ENCODE measurements around the gene FKBP7. TPM values are rescaled to one million over a fixed set of nuclear protein-coding genes. Genes with fewer than 3 reads are reported as not detected.
"Not testable (repeated sequence)": the region's sequence is repeated elsewhere in the genome, so short reads cannot be mapped to it uniquely, and the experiment has no call there.

Gene FKBP7
- total RNA-seq, 1 donor from 2014 or later, result 21.2 TPM

DNA sequence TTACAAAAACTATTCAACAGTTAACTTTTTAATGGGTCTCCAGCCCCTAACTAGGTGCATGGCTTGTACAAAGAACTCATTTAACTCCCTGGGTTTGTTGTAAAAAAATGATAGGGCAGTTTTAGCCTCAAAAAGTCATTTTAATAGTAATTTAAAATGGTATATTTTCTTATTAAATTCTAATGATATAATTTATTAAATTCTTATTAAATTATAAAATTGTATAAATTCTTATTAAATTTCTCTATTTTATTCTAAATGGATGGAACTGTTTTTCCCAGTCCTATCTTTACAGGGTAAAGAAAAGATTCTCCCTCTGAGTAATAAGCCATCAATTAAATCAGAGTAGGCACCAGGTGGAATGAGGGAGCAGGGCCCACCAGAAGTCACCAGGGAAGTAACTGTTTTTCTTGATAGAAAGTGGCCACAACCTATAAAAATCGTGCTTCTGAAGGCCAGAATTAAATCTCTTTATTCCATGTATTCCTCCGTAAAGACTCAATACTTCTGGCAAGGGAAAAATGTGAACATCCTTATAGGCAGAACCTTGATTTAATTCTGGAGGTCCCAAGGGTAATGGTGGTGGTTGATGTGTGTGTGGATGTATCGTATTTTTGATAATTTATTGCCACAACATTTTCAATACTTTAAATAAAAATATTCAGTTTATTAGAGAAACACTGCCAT is 814 bp downstream of the FKBP7 start:
- no peak for DNase-seq
- Mint-ChIP-seq H3K9me3 (ENCODE audit: unreplicated experiment) (peaks cover 5% of the 10 kb centered on the region), H3K27me3 (ENCODE audit: unreplicated experiment) (peaks cover 13% of the 10 kb centered on the region), H3K36me3 (ENCODE audit: unreplicated experiment) (no peaks in the 10 kb centered on the region), H3K27ac (ENCODE audit: unreplicated experiment) (peak overlapping the region; percentile 100), H3K4me3 (ENCODE audit: unreplicated experiment) (peak overlapping the region; percentile 95), H3K4me1 (ENCODE audit: low read depth, unreplicated experiment) (peaks cover 14% of the 10 kb centered on the region)
- TF ChIP-seq, protein P1, sequence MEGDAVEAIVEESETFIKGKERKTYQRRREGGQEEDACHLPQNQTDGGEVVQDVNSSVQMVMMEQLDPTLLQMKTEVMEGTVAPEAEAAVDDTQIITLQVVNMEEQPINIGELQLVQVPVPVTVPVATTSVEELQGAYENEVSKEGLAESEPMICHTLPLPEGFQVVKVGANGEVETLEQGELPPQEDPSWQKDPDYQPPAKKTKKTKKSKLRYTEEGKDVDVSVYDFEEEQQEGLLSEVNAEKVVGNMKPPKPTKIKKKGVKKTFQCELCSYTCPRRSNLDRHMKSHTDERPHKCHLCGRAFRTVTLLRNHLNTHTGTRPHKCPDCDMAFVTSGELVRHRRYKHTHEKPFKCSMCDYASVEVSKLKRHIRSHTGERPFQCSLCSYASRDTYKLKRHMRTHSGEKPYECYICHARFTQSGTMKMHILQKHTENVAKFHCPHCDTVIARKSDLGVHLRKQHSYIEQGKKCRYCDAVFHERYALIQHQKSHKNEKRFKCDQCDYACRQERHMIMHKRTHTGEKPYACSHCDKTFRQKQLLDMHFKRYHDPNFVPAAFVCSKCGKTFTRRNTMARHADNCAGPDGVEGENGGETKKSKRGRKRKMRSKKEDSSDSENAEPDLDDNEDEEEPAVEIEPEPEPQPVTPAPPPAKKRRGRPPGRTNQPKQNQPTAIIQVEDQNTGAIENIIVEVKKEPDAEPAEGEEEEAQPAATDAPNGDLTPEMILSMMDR (IDR thresholded peaks at IDR 0.05; ENCODE audit: partially characterized antibody, unreplicated experiment), result no peak

DNA sequence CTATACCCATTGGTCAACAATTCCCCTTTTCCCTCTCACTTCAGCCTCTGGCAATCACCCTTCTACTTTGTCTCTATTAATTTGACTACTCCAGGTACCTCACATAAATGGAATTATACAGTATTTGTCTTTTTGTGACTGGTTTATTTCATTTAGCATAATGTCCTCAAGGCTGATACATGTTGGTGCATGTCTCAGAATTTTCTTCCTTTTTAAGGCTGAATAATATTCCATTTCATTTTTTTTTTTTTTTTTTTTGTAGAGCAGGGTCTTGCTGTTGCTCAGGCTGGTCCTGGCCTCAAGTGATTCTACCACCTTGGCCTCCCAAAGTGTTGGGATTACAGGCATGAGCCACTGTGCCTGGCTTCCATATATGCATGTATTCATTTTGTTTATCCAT is 1.9 kb downstream of the FKBP7 start:
- TF ChIP-seq, protein P1 (IDR thresholded peaks at IDR 0.05; ENCODE audit: partially characterized antibody, unreplicated experiment), result no peak
- Mint-ChIP-seq H3K4me1 (ENCODE audit: low read depth, unreplicated experiment) (peaks cover 4% of the 10 kb centered on the region), H3K4me3 (ENCODE audit: unreplicated experiment) (peak overlapping the region; percentile 71)

DNA sequence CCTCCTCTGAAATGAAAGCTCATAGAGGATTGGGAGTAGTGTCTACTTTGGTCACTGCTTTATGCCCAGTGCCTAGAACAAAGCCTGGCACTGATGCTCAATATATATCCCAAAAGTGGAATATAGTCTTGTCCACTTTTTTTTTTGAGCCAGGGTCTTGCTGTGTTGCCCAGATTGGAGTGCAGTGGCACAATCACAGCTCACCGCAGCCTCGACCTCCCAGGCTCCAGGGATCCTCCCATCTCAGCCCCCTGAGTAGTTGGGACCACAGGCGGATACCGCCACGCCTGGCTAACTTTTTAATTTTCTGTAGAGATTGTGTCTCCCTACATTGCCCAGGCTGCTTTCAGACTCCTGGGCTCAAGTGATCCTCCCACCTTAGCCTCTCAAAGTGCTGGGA is 3.8 kb downstream of the FKBP7 start:
- no peak for DNase-seq
- TF ChIP-seq, protein P1 (IDR thresholded peaks at IDR 0.05; ENCODE audit: partially characterized antibody, unreplicated experiment), result no peak
- no peak overlapping the region for H3K27ac Mint-ChIP-seq (ENCODE audit: unreplicated experiment)
- no peaks in the 10 kb centered on the region for H3K36me3 Mint-ChIP-seq (ENCODE audit: unreplicated experiment)
- peaks cover 2% of the 10 kb centered on the region for H3K4me1 Mint-ChIP-seq (ENCODE audit: low read depth, unreplicated experiment)
- H3K4me3 Mint-ChIP-seq (ENCODE audit: unreplicated experiment), result no peak overlapping the region
- peaks cover 6% of the 10 kb centered on the region for H3K27me3 Mint-ChIP-seq (ENCODE audit: unreplicated experiment)
- peaks cover 5% of the 10 kb centered on the region for H3K9me3 Mint-ChIP-seq (ENCODE audit: unreplicated experiment)

More for the DNA sequence above, 1.9 kb downstream of the FKBP7 start:
- DNase-seq, result no peak
- H3K27ac Mint-ChIP-seq (ENCODE audit: unreplicated experiment), result no peak overlapping the region
- H3K36me3 Mint-ChIP-seq (ENCODE audit: unreplicated experiment), result no peaks in the 10 kb centered on the region
- peaks cover 11% of the 10 kb centered on the region for H3K27me3 Mint-ChIP-seq (ENCODE audit: unreplicated experiment)
- peaks cover 5% of the 10 kb centered on the region for H3K9me3 Mint-ChIP-seq (ENCODE audit: unreplicated experiment)

DNA sequence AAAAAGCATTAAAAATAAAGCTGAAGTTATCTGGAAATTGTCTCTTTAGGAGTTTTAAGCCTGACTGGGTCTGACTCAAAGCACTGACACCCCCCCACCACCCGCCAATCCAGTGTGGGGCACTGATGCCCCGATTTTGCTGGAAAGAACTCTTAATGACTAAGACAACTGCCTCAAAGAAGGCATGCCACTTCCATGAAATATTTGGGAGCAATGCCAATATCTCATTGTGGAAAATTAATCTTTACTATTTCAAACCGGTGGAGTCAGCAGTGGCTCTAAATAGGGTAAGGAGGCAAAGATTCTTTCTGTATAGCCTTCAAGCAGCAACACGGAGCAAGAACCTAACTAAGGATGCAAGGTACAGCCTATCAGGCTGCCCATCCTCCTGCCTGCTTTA is 4.5 kb downstream of the FKBP7 start:
- no peak for DNase-seq
- no peaks in the 10 kb centered on the region for H3K36me3 Mint-ChIP-seq (ENCODE audit: unreplicated experiment)
- H3K4me3 Mint-ChIP-seq (ENCODE audit: unreplicated experiment), result no peak overlapping the region
- H3K27ac Mint-ChIP-seq (ENCODE audit: unreplicated experiment), result no peak overlapping the region
- TF ChIP-seq, protein P1 (IDR thresholded peaks at IDR 0.05; ENCODE audit: partially characterized antibody, unreplicated experiment), result no peak
- peaks cover 2% of the 10 kb centered on the region for H3K9me3 Mint-ChIP-seq (ENCODE audit: unreplicated experiment)
- peaks cover 2% of the 10 kb centered on the region for H3K4me1 Mint-ChIP-seq (ENCODE audit: low read depth, unreplicated experiment)
- H3K27me3 Mint-ChIP-seq (ENCODE audit: unreplicated experiment), result peaks cover 6% of the 10 kb centered on the region

DNA sequence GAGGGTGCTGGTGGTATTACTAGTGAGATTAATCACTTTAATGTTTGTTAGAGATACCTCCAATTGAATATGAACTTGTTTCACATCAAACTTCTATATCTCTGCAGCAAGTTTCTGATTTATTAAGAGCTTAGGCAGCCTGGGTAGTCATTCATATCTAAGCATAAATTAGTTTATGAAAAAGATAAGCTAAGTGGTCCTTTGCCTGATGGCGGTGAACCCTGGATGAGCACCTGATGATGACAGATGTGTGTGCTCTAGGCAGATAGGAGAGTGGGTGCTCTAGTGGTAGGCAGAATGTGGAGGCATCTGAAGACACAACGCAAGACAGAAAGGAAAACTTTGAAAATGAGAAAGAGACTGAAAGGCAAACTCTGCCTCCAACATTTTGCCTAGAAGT is 5.0 kb downstream of the FKBP7 start:
- Mint-ChIP-seq H3K4me1 (ENCODE audit: low read depth, unreplicated experiment) (peaks cover 2% of the 10 kb centered on the region), H3K27me3 (ENCODE audit: unreplicated experiment) (peaks cover 3% of the 10 kb centered on the region), H3K36me3 (ENCODE audit: unreplicated experiment) (no peaks in the 10 kb centered on the region), H3K9me3 (ENCODE audit: unreplicated experiment) (no peaks in the 10 kb centered on the region), H3K27ac (ENCODE audit: unreplicated experiment) (no peak overlapping the region), H3K4me3 (ENCODE audit: unreplicated experiment) (no peak overlapping the region)
- TF ChIP-seq, protein P1 (IDR thresholded peaks at IDR 0.05; ENCODE audit: partially characterized antibody, unreplicated experiment), result no peak
- no peak for DNase-seq

DNA sequence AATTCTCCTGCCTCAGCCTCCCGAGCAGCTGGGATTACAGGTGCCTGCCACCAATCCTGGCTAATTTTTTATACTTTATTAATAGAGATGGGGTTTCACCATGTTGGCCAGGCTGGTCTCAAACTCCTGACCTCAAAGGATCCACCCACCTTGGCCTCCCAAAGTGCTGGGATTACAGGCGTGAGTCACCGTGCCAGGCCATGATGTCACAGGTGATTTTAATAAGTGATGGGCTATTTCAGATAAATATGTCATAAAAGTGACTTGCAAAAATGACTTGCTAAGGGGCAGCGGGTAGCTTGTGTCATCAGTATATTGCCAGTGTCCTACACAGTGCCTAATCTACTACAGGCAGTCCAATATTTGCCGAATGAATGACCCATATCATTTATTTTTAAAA is 7.1 kb downstream of the FKBP7 start:
- not testable (repeated sequence) for H3K27me3 Mint-ChIP-seq (ENCODE audit: unreplicated experiment); H3K27ac Mint-ChIP-seq (ENCODE audit: unreplicated experiment); H3K4me3 Mint-ChIP-seq (ENCODE audit: unreplicated experiment); DNase-seq; H3K9me3 Mint-ChIP-seq (ENCODE audit: unreplicated experiment); H3K36me3 Mint-ChIP-seq (ENCODE audit: unreplicated experiment); H3K4me1 Mint-ChIP-seq (ENCODE audit: low read depth, unreplicated experiment)
